Germinal center (tissue), 1 donor: Measurements from ENCODE around the gene RNF217.
"Not testable (repeated sequence)": the region's sequence is repeated elsewhere in the genome, so short reads cannot be mapped to it uniquely, and the experiment has no call there.

ENCODE experiments used
- DNase-seq: peaks from one replicate; pipeline ENCODE4 v3.0.0; 2012; ENCODE audit warnings: mixed read lengths, low spot score

The RNF217 gene

GRCh38 chr6:125125856-125126255, 163.6 kb downstream of the RNF217 start:
- DNase-seq, result not testable (repeated sequence)

- DNase-seq, result no peak
Observed at GRCh38 chr6:125129354-125129753, 167.1 kb downstream of the RNF217 start.

- DNase-seq, result no peak
Observed at GRCh38 chr6:125132058-125132457, 169.8 kb downstream of the RNF217 start.

DNA sequence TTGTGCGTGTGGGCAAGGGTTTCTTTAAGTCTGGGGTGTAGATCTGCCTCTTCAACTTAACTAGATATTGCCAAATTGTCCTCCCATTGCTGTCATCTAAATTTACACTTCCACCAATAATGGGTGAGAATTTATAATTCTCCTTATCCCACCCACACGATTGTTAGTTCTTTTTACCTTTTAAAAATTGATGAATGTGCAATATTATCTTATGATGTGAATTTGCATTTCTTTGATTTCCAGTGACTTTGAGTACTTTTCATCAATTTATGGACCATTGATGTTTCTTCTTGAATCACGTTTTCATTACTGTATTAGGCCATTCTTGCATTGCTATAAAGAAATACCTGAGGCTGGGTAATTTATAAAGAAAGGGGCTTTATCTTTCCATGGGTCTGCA, 174.1 kb downstream of the RNF217 start:
- DNase-seq, result no peak

DNA sequence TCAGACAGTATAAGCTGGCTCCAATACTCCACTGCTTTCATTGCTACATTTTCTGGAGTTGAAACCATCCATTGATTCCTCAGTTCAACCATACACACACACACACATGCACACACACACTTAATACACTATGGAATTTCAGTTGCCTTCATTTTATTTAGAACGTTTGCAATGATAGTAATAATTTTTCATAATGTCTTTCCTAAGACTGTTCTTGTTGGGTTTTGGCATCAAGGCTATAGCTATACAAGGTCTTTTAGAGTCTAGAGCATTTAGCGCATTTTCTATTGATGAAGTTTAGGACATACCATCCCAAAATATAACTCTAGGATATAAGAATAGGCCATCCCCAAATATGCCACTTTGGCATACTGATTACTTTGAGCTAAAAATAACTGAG, 175.8 kb downstream of the RNF217 start:
- no peak for DNase-seq

DNA sequence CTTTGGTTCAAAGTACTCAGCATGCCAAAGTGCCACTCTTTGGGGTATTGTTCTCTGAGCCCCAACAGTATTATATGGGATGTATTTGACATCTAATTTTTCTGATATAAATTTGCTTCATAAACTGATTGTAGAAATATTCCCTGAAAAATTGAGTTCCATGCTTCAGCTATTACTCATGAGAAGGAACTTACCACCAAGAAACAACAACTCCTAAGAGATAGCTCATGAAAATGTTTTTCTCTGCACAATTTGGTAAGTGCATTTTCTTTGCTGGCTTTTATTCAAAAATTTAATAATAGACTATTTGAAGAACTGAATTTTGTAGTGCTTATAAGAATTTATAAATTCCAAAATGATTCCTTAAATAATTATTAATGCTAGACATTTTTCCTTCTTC, 178.6 kb downstream of the RNF217 start:
- DNase-seq, result no peak
